RWPE1 (cell line): ENCODE results near the gene ANKRA2.

ENCODE experiments used
- CTCF ChIA-PET: fragments of 350-600 bp; sonication (Branson Sonifier 250); formaldehyde crosslinking; extraction: SDS; loops from one replicate; lab custom pipeline; 2021; lab: Yijun Ruan, JAX
- POLR2A ChIA-PET: fragments of 400-600 bp; formaldehyde crosslinking; extraction: SDS; loops from one replicate; lab custom pipeline; 2020; ENCODE audit warnings: antibody characterized with exemption; ENCODE audit not compliant: low non-redundant PET; lab: Yijun Ruan, JAX
- DNase-seq: peaks from one replicate; pipeline ENCODE4 v3.0.0; 2012; ENCODE audit warnings: low spot score
- H3K27ac ChIP-seq: fragments of 450-650 bp; 2 replicates; pipeline ENCODE4 v1.5.1; 2017
- CTCF ChIP-seq: fragments of 450-650 bp; conservative IDR thresholded peaks from 2 replicates; pipeline ENCODE4 v1.5.1; 2017; ENCODE audit warnings: low read depth, mild to moderate bottlenecking

ANKRA2 gene, protein sequence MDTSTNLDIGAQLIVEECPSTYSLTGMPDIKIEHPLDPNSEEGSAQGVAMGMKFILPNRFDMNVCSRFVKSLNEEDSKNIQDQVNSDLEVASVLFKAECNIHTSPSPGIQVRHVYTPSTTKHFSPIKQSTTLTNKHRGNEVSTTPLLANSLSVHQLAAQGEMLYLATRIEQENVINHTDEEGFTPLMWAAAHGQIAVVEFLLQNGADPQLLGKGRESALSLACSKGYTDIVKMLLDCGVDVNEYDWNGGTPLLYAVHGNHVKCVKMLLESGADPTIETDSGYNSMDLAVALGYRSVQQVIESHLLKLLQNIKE

GRCh38 chr5:73565139-73565968, at the start of gene ANKRA2, which contains the start of gene UTP15:
Gene ANKRA2, minus strand, starts transcription at chr5:73565639. Its CDS starts 2,758 bp downstream, at chr5:73562881.
Gene UTP15, plus strand, starts transcription at chr5:73565743. Its CDS starts 1,602 bp downstream, at chr5:73567345.
- POLR2A ChIA-PET: interaction anchor here (1.1 kb wide), 1 partner anchor 24 kb away, joined by 3 read pairs; no protein-coding TSS in a partner anchor

DNA sequence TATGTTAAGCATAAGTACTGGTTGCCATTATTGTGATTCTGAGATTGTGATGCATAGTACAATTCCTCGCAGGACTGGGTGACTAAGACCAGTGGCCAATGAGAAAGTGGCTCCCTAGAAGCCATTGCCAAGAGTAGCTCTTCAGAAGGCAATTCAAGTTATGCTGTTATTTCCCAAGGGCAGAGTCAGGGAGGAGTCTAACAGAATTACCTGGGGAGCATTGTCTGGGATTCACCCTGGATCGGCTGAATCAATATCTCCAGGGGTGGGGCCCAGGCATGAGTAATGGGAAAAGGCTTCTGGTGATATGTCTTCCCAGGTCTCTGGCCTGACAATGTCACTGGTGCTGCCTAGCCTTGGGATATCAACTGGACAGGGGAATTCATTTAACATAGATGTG, 49.6 kb upstream of the ANKRA2 start:
- H3K27ac ChIP-seq: no peak overlapping the region
- ChIA-PET CTCF (interaction anchor here (0.7 to 1.2 kb wide), 2 partner anchors 9 to 23 kb away, joined by 3 to 4 read pairs; no protein-coding TSS in a partner anchor), POLR2A (no interaction called here)
- DNase-seq: peak; percentile 89
- TF ChIP-seq CTCF: no peak

More at GRCh38 chr5:73565139-73565968, at the start of gene ANKRA2, which contains the start of gene UTP15:
- peak; percentile 96 for DNase-seq
- CTCF ChIA-PET: interaction anchor here (0.7 kb wide), 1 partner anchor 813 kb away, joined by 3 read pairs; no protein-coding TSS in a partner anchor
- peak within 1 kb of the TSS; percentile 88 for H3K27ac ChIP-seq
- no peak for TF ChIP-seq CTCF

GRCh38 chr5:73612799-73613198, 47.4 kb upstream of the ANKRA2 start:
- POLR2A ChIA-PET: no interaction called here
- no peak overlapping the region for H3K27ac ChIP-seq
- DNase-seq: no peak
- no peak for TF ChIP-seq CTCF
- CTCF ChIA-PET: interaction anchor here (1.6 kb wide), 1 partner anchor 22 kb away, joined by 6 read pairs; no protein-coding TSS in a partner anchor

DNA sequence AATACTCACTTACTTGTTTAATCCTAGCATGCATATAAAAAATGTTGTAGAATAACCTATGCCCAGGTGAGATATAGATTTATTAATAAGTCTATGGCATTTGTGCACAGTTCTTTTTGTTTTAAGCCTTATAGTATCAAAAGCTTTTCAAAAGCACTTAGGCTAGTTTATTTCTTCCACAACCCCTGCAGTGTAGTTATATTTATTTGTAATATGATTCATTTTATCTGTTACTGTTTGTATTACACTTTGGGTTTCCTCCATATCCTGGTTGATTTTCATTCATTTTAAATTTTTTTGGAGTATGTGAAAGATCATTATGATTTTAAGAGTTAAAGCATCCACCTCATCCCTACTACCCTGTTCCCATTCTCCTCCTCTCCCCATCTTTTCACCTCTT, 41.8 kb upstream of the ANKRA2 start:
- no peak overlapping the region for H3K27ac ChIP-seq
- ChIA-PET CTCF (interaction anchor here (0.5 to 1.6 kb wide), 2 partner anchors 26 to 173 kb away, joined by 3 to 8 read pairs; no protein-coding TSS in a partner anchor), POLR2A (interaction anchor here (0.7 kb wide), 1 partner anchor 10 kb away, joined by 3 read pairs; no protein-coding TSS in a partner anchor)
- no peak for TF ChIP-seq CTCF
- no peak for DNase-seq

DNA sequence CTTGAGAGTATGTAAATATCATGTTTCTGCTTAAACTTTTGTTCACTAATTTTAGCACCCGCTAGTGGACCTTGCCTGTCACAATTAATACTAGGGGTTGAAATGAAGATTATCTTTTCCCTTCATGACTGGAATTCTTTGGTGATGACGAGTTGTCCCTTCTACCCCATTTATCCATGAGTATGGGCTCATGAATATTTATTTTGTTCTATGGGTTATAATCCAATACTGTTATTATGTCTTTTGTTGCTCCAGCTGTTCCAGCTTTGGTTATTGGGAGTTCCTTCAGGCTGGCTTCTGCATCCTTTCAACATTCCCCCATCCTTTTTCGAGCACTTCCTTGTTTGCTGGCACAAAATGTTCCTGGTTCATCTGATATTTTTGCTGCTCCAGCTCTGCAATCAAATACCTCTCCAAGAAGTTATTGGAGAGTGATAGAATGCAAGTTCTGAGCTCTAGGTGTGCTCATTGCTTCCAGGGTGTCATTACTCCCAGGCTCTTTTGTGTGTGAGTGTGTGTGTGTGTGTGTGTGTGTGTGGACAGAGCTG, 40.8 kb upstream of the ANKRA2 start:
- POLR2A ChIA-PET: no interaction called here

More for the DNA sequence above, 40.8 kb upstream of the ANKRA2 start:
- CTCF ChIA-PET: interaction anchor here (0.6 to 1.6 kb wide), 4 partner anchors 15 to 663 kb away, joined by 3 to 8 read pairs (median 4); no protein-coding TSS in a partner anchor
- no peak for TF ChIP-seq CTCF
- DNase-seq: no peak
- no peak overlapping the region for H3K27ac ChIP-seq
